ENCODE measurements around the gene EML4. TPM values are rescaled to one million over a fixed set of nuclear protein-coding genes. Genes with fewer than 3 reads are reported as not detected.

EML4 gene
- polyA plus RNA-seq, 1 donor (not counting 4 experiments of a cell fraction or from before 2014, with no cell fraction given) = 36.4 TPM

DNA sequence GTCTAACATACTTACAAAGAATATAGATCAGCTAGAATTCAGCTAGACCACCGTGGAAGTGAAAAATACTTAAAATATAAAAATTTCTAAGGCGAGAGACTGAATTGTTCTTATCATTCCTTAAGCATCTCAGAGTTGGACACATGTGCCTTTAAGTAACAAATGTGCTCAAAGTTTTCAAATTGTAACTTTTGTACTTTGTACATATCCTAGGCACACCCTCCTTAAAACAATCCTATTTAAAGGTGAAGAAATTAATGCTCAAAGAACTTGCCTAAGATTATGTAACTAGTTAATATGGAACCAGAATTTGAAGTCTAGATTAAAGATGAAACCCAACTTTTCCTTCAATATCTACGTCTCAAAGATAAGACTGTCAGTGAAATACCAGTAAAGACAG is 74.1 kb downstream of the EML4 start:
- Histone ChIP-seq H4K20me1 (ENCODE audit: control insufficient read depth, extremely low read depth, insufficient read depth, low read length) (no peaks in the 10 kb centered on the region), H3K4me1 (ENCODE audit: control insufficient read depth, extremely low read depth, insufficient read depth, low read length) (peaks cover 7% of the 10 kb centered on the region), H3K36me3 (ENCODE audit: control insufficient read depth in 2 of 2, extremely low read depth in 1 of 2, insufficient read depth in 2 of 2, low read length in 2 of 2) (no peaks in the 10 kb centered on the region), H3K9ac (ENCODE audit: control insufficient read depth, extremely low read depth, insufficient read depth, low read length) (no peak overlapping the region), H3K9me3 (ENCODE audit: control insufficient read depth, low read depth, low read length) (no peaks in the 10 kb centered on the region), H3K4me3 (ENCODE audit: control insufficient read depth in 2 of 3, extremely low read depth in 1 of 3, insufficient read depth in 2 of 3, low read depth in 1 of 3, low read length in 3 of 3) (no peak overlapping the region), H2AFZ (ENCODE audit: control insufficient read depth, low read length) (no peak overlapping the region), H3K79me2 (ENCODE audit: control insufficient read depth, insufficient read depth, low read length) (no peaks in the 10 kb centered on the region), H3K27ac (ENCODE audit: control insufficient read depth, insufficient read depth, low read length) (no peak overlapping the region), H3K9me1 (ENCODE audit: control insufficient read depth, extremely low read depth, insufficient read depth, low read length) (no peaks in the 10 kb centered on the region), H3K27me3 (ENCODE audit: control insufficient read depth, extremely low read depth, insufficient read depth, low read length) (no peaks in the 10 kb centered on the region), H3K4me2 (ENCODE audit: control insufficient read depth, extremely low read depth, insufficient read depth, low read depth, low read length) (no peak overlapping the region)
- dilution Hi-C loops (cut with MboI; ENCODE audit: extremely low pct_ligation_motif_present, low sequenced_read_pairs) = no loop called here
- TF ChIP-seq, protein P1, sequence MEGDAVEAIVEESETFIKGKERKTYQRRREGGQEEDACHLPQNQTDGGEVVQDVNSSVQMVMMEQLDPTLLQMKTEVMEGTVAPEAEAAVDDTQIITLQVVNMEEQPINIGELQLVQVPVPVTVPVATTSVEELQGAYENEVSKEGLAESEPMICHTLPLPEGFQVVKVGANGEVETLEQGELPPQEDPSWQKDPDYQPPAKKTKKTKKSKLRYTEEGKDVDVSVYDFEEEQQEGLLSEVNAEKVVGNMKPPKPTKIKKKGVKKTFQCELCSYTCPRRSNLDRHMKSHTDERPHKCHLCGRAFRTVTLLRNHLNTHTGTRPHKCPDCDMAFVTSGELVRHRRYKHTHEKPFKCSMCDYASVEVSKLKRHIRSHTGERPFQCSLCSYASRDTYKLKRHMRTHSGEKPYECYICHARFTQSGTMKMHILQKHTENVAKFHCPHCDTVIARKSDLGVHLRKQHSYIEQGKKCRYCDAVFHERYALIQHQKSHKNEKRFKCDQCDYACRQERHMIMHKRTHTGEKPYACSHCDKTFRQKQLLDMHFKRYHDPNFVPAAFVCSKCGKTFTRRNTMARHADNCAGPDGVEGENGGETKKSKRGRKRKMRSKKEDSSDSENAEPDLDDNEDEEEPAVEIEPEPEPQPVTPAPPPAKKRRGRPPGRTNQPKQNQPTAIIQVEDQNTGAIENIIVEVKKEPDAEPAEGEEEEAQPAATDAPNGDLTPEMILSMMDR (optimal IDR thresholded peaks at IDR 0.05 in 1 of 3, IDR thresholded peaks at IDR 0.05 in 1 of 3, conservative IDR thresholded peaks at IDR 0.05 in 1 of 3; ENCODE audit: extremely low read depth in 1 of 3, insufficient read depth in 2 of 3, low read length in 3 of 3) = no peak
- TF ChIP-seq EZH2 (IDR thresholded peaks at IDR 0.05; ENCODE audit: low read length) = no peak
- no peak for DNase-seq (ENCODE audit: low read depth, low spot score)
- no peak for FAIRE-seq

DNA sequence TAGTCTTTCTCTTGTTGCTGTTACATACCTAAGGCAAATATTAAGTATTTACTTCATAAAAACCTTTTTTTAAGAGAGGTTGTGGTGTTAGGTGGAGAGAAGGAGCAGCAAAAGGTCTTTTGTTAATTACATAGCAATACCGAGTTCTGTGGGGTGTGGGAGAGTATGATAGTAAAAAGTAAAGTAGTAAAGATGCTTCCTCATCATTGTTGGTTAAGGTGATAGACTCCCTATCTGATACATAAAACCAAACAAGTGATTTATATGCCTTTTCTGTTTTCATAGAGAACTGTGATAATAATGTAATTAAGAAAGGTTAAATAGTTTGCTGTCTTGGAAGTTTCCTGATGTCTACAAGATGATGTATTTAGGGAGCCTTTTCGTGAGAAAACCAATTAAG is 75.4 kb downstream of the EML4 start:
- Histone ChIP-seq H3K27ac (ENCODE audit: control insufficient read depth, insufficient read depth, low read length) (no peak overlapping the region), H3K4me3 (ENCODE audit: control insufficient read depth in 2 of 3, extremely low read depth in 1 of 3, insufficient read depth in 2 of 3, low read depth in 1 of 3, low read length in 3 of 3) (no peak overlapping the region), H3K4me2 (ENCODE audit: control insufficient read depth, extremely low read depth, insufficient read depth, low read depth, low read length) (no peak overlapping the region), H3K9me1 (ENCODE audit: control insufficient read depth, extremely low read depth, insufficient read depth, low read length) (no peaks in the 10 kb centered on the region), H3K36me3 (ENCODE audit: control insufficient read depth in 2 of 2, extremely low read depth in 1 of 2, insufficient read depth in 2 of 2, low read length in 2 of 2) (no peaks in the 10 kb centered on the region), H3K4me1 (ENCODE audit: control insufficient read depth, extremely low read depth, insufficient read depth, low read length) (peaks cover 2% of the 10 kb centered on the region), H3K79me2 (ENCODE audit: control insufficient read depth, insufficient read depth, low read length) (no peaks in the 10 kb centered on the region), H2AFZ (ENCODE audit: control insufficient read depth, low read length) (no peak overlapping the region), H3K9ac (ENCODE audit: control insufficient read depth, extremely low read depth, insufficient read depth, low read length) (no peak overlapping the region), H3K27me3 (ENCODE audit: control insufficient read depth, extremely low read depth, insufficient read depth, low read length) (no peaks in the 10 kb centered on the region), H3K9me3 (ENCODE audit: control insufficient read depth, low read depth, low read length) (no peaks in the 10 kb centered on the region), H4K20me1 (ENCODE audit: control insufficient read depth, extremely low read depth, insufficient read depth, low read length) (no peaks in the 10 kb centered on the region)
- no peak for FAIRE-seq
- DNase-seq (ENCODE audit: low read depth, low spot score) = no peak
- TF ChIP-seq, protein P1 (optimal IDR thresholded peaks at IDR 0.05 in 1 of 3, IDR thresholded peaks at IDR 0.05 in 1 of 3, conservative IDR thresholded peaks at IDR 0.05 in 1 of 3; ENCODE audit: extremely low read depth in 1 of 3, insufficient read depth in 2 of 3, low read length in 3 of 3) = no peak
- TF ChIP-seq EZH2 (IDR thresholded peaks at IDR 0.05; ENCODE audit: low read length) = no peak
- dilution Hi-C loops (cut with MboI; ENCODE audit: extremely low pct_ligation_motif_present, low sequenced_read_pairs) = no loop called here

Data from keratinocyte (primary cell).